CD8-positive, alpha-beta memory T cell (primary cell): ENCODE measurements around the gene HNRNPF. TPM values are rescaled to one million over a fixed set of nuclear protein-coding genes. Genes with fewer than 3 reads are reported as not detected.
A peak's percentile ranks its signal among the peaks of the same experiment; 100 is the strongest.
"Not testable (repeated sequence)": the region's sequence is repeated elsewhere in the genome, so short reads cannot be mapped to it uniquely, and the experiment has no call there.

Experiments used
- CTCF ChIA-PET: fragments of 350-600 bp; sonication (Branson Sonifier 250); formaldehyde crosslinking; loops from one replicate; lab custom pipeline; 2021; ENCODE audit warnings: antibody characterized with exemption; lab: Charles Lee
- POLR2A ChIA-PET: fragments of 350-600 bp; sonication (Branson Sonifier 250); formaldehyde crosslinking; loops from one replicate; lab custom pipeline; 2021; ENCODE audit warnings: antibody characterized with exemption; lab: Charles Lee
- DNase-seq, 5 donors: peaks; one replicate each; pipeline versions ENCODE4 v3.0.0 to v3.0.0-alpha.2; 2020 to 2022; ENCODE audit warnings: mixed read lengths in 1 of 5
- H3K27ac ChIP-seq: one replicate; pipeline ENCODE4 v1.7.0; 2013; ENCODE audit warnings: low read depth, mild to moderate bottlenecking, low read length, moderate library complexity
- H3K27me3 ChIP-seq: 2 replicates; pipeline ENCODE4 v1.7.0; 2013; ENCODE audit warnings: low read length, mild to moderate bottlenecking; ENCODE audit not compliant: insufficient read depth, poor library complexity, severe bottlenecking
- H3K36me3 ChIP-seq: 2 replicates; pipeline ENCODE4 v1.7.0; 2013; ENCODE audit warnings: mild to moderate bottlenecking, low read length, moderate library complexity; ENCODE audit not compliant: insufficient read depth
- H3K4me1 ChIP-seq: 2 replicates; pipeline ENCODE4 v1.7.0; 2013; ENCODE audit warnings: mild to moderate bottlenecking, low read length, moderate library complexity; ENCODE audit not compliant: insufficient read depth
- H3K4me3 ChIP-seq: 2 replicates; pipeline ENCODE4 v1.7.0; 2013; ENCODE audit warnings: mild to moderate bottlenecking, low read length
- H3K9me3 ChIP-seq: 2 replicates; pipeline ENCODE4 v1.7.0; 2013; ENCODE audit warnings: mild to moderate bottlenecking, low read length
- H3K27ac Mint-ChIP-seq, 8 donors: one replicate each; pipeline ENCODE4 v1.8.0; 2020 to 2021; ENCODE audit warnings: mixed read lengths in 8 of 8, mild to moderate bottlenecking in 6 of 8, inconsistent platforms in 3 of 8, moderate library complexity in 3 of 8
- H3K27me3 Mint-ChIP-seq, 2 donors: one replicate each; pipeline ENCODE4 v1.8.0; 2020 to 2021; ENCODE audit warnings: mixed read lengths in 2 of 2, mild to moderate bottlenecking in 1 of 2, moderate library complexity in 1 of 2
- H3K36me3 Mint-ChIP-seq, 3 donors: one replicate each; pipeline ENCODE4 v1.8.0; 2020 to 2021; ENCODE audit warnings: mixed read lengths in 3 of 3, inconsistent platforms in 1 of 3, mild to moderate bottlenecking in 1 of 3
- H3K4me1 Mint-ChIP-seq, 3 donors: one replicate each; pipeline ENCODE4 v1.8.0; 2020 to 2021; ENCODE audit warnings: mixed read lengths in 3 of 3, inconsistent platforms in 1 of 3, mild to moderate bottlenecking in 1 of 3
- H3K4me3 Mint-ChIP-seq, 7 donors: one replicate each; pipeline ENCODE4 v1.8.0; 2020 to 2021; ENCODE audit warnings: mixed read lengths in 7 of 7, mild to moderate bottlenecking in 6 of 7, moderate library complexity in 4 of 7, inconsistent platforms in 2 of 7
- H3K9me3 Mint-ChIP-seq, 5 donors: one replicate each; pipeline ENCODE4 v1.8.0; 2020 to 2022; ENCODE audit warnings: mixed read lengths in 5 of 5, mild to moderate bottlenecking in 3 of 5, moderate library complexity in 2 of 5, inconsistent platforms in 1 of 5
- polyA plus RNA-seq: library from polyadenylated mRNA; unstranded; fragments of 300-500 nt; fragmentation: Illumina TruSeq; gene quantifications from one replicate; pipeline ENCODE4 v1.2.3, GENCODE V29; 2021
- total RNA-seq, 2 experiments: library from RNA; stranded (reverse); gene quantifications; one replicate each; pipeline ENCODE4 v1.2.3, GENCODE V29; 2021

Gene HNRNPF
- total and polyA plus RNA-seq, 3 experiments from 2014 or later = 261 to 566 (median 562) TPM

- ChIA-PET POLR2A (no interaction called here), CTCF (no interaction called here)
- Mint-ChIP-seq H3K27ac (no peak overlapping the region), H3K4me3 (no peak overlapping the region), H3K9me3 (no peaks in the 10 kb centered on the region), H3K27me3 (peaks cover 9 to 18% of the 10 kb centered on the region in 2 donors), H3K4me1 (peaks cover 13 to 19% (median 14%) of the 10 kb centered on the region in 3 donors), H3K36me3 (no peaks in the 10 kb centered on the region)
- Histone ChIP-seq H3K27ac (no peak overlapping the region), H3K36me3 (no peaks in the 10 kb centered on the region), H3K27me3 (no peaks in the 10 kb centered on the region), H3K4me1 (peaks cover 4% of the 10 kb centered on the region), H3K9me3 (no peaks in the 10 kb centered on the region), H3K4me3 (no peak overlapping the region)
- DNase-seq = no peak
Observed at GRCh38 chr10:43343126-43343525, 65.9 kb downstream of the HNRNPF start.

- H3K27me3 ChIP-seq = no peaks in the 10 kb centered on the region
- CTCF ChIA-PET = interaction anchor here (1.2 kb wide), 1 partner anchor 49 kb away, joined by 3 read pairs; no protein-coding TSS in a partner anchor
Observed at GRCh38 chr10:43342279-43343125, 66.5 kb downstream of the HNRNPF start.

GRCh38 chr10:43341450-43341849, 67.5 kb downstream of the HNRNPF start:
- no peaks in the 10 kb centered on the region for H3K36me3 ChIP-seq
- CTCF ChIA-PET = interaction anchor here (1.2 kb wide), 1 partner anchor 48 kb away, joined by 3 read pairs; no protein-coding TSS in a partner anchor
- no peak overlapping the region for H3K27ac ChIP-seq
- no peaks in the 10 kb centered on the region for H3K9me3 ChIP-seq
- DNase-seq = no peak
- H3K4me3 Mint-ChIP-seq = no peak overlapping the region
- no peaks in the 10 kb centered on the region for H3K27me3 ChIP-seq
- peaks cover 9 to 21% of the 10 kb centered on the region in 2 donors for H3K27me3 Mint-ChIP-seq
- H3K9me3 Mint-ChIP-seq = no peaks in the 10 kb centered on the region
- peak overlapping the region in 1 of 8 donors; percentile 5 for H3K27ac Mint-ChIP-seq
- peaks cover 8 to 16% (median 10%) of the 10 kb centered on the region in 3 donors for H3K4me1 Mint-ChIP-seq
- H3K4me1 ChIP-seq = no peaks in the 10 kb centered on the region
- POLR2A ChIA-PET = no interaction called here
- no peaks in the 10 kb centered on the region for H3K36me3 Mint-ChIP-seq
- no peak overlapping the region for H3K4me3 ChIP-seq

More at GRCh38 chr10:43342279-43343125, 66.5 kb downstream of the HNRNPF start:
- POLR2A ChIA-PET = no interaction called here
- no peak overlapping the region for H3K27ac Mint-ChIP-seq
- H3K9me3 Mint-ChIP-seq = no peaks in the 10 kb centered on the region
- peaks cover 10 to 15% (median 10%) of the 10 kb centered on the region in 3 donors for H3K4me1 Mint-ChIP-seq
- H3K27me3 Mint-ChIP-seq = peaks cover 10 to 21% of the 10 kb centered on the region in 2 donors
- no peaks in the 10 kb centered on the region for H3K4me1 ChIP-seq
- H3K9me3 ChIP-seq = no peaks in the 10 kb centered on the region
- no peaks in the 10 kb centered on the region for H3K36me3 ChIP-seq
- H3K27ac ChIP-seq = no peak overlapping the region
- H3K36me3 Mint-ChIP-seq = no peaks in the 10 kb centered on the region
- no peak for DNase-seq
- H3K4me3 Mint-ChIP-seq = no peak overlapping the region
- H3K4me3 ChIP-seq = no peak overlapping the region

- Mint-ChIP-seq H3K27me3 (peaks cover 9 to 21% of the 10 kb centered on the region in 2 donors), H3K4me1 (peaks cover 8 to 16% (median 10%) of the 10 kb centered on the region in 3 donors), H3K27ac (no peak overlapping the region), H3K36me3 (no peaks in the 10 kb centered on the region), H3K9me3 (no peaks in the 10 kb centered on the region), H3K4me3 (no peak overlapping the region)
- Histone ChIP-seq H3K27me3 (no peaks in the 10 kb centered on the region), H3K9me3 (no peaks in the 10 kb centered on the region), H3K4me3 (no peak overlapping the region), H3K27ac (no peak overlapping the region), H3K4me1 (no peaks in the 10 kb centered on the region), H3K36me3 (no peaks in the 10 kb centered on the region)
- DNase-seq = no peak
- ChIA-PET POLR2A (no interaction called here), CTCF (interaction anchor here (1.2 kb wide), 1 partner anchor 8 kb away, joined by 4 read pairs; no protein-coding TSS in a partner anchor)
Observed at GRCh38 chr10:43340619-43341018, 68.4 kb downstream of the HNRNPF start.

GRCh38 chr10:43340101-43340500, 68.9 kb downstream of the HNRNPF start:
- Mint-ChIP-seq H3K9me3 (no peaks in the 10 kb centered on the region), H3K36me3 (no peaks in the 10 kb centered on the region), H3K4me3 (no peak overlapping the region), H3K4me1 (peaks cover 8 to 16% (median 10%) of the 10 kb centered on the region in 3 donors), H3K27me3 (peaks cover 9 to 21% of the 10 kb centered on the region in 2 donors), H3K27ac (peak overlapping the region in 2 of 8 donors; percentile 62 to 77)
- Histone ChIP-seq H3K9me3 (no peaks in the 10 kb centered on the region), H3K36me3 (no peaks in the 10 kb centered on the region), H3K27ac (no peak overlapping the region), H3K4me1 (no peaks in the 10 kb centered on the region), H3K27me3 (no peaks in the 10 kb centered on the region), H3K4me3 (no peak overlapping the region)
- POLR2A ChIA-PET = no interaction called here
- no peak for DNase-seq
- CTCF ChIA-PET = interaction anchor here (1.2 kb wide), 1 partner anchor 9 kb away, joined by 4 read pairs; no protein-coding TSS in a partner anchor

- Histone ChIP-seq H3K4me3 (no peak overlapping the region), H3K27me3 (no peaks in the 10 kb centered on the region), H3K36me3 (no peaks in the 10 kb centered on the region), H3K4me1 (no peaks in the 10 kb centered on the region), H3K27ac (no peak overlapping the region), H3K9me3 (no peaks in the 10 kb centered on the region)
- ChIA-PET POLR2A (interaction anchor here (0.5 kb wide), 1 partner anchor 17 kb away, joined by 5 read pairs; no protein-coding TSS in a partner anchor), CTCF (interaction anchor here (1.3 to 1.6 kb wide), 2 partner anchors 9 to 68 kb away, joined by 3 to 4 read pairs; no protein-coding TSS in a partner anchor)
- peak overlapping the region in 1 of 8 donors; percentile 74 for H3K27ac Mint-ChIP-seq
- H3K9me3 Mint-ChIP-seq = no peaks in the 10 kb centered on the region
- peaks cover 9 to 21% of the 10 kb centered on the region in 2 donors for H3K27me3 Mint-ChIP-seq
- no peak for DNase-seq
- no peaks in the 10 kb centered on the region for H3K36me3 Mint-ChIP-seq
- no peak overlapping the region for H3K4me3 Mint-ChIP-seq
- H3K4me1 Mint-ChIP-seq = peaks cover 7 to 13% (median 10%) of the 10 kb centered on the region in 3 donors
Observed at GRCh38 chr10:43339136-43339535, 69.8 kb downstream of the HNRNPF start.

GRCh38 chr10:43338117-43338516, 70.9 kb downstream of the HNRNPF start:
- Mint-ChIP-seq H3K4me1 (peaks cover 7 to 16% (median 14%) of the 10 kb centered on the region in 3 donors), H3K4me3 (no peak overlapping the region), H3K27ac (no peak overlapping the region), H3K36me3 (no peaks in the 10 kb centered on the region), H3K9me3 (no peaks in the 10 kb centered on the region), H3K27me3 (peaks cover 9 to 21% of the 10 kb centered on the region in 2 donors)
- Histone ChIP-seq H3K36me3 (no peaks in the 10 kb centered on the region), H3K27me3 (no peaks in the 10 kb centered on the region), H3K27ac (no peak overlapping the region), H3K9me3 (no peaks in the 10 kb centered on the region), H3K4me1 (peaks cover under 1% of the 10 kb centered on the region), H3K4me3 (no peak overlapping the region)
- POLR2A ChIA-PET = interaction anchor here (0.6 kb wide), 1 partner anchor 29 kb away, joined by 3 read pairs; no protein-coding TSS in a partner anchor
- no peak for DNase-seq
- CTCF ChIA-PET = interaction anchor here (1.3 to 1.6 kb wide), 2 partner anchors 10 to 67 kb away, joined by 3 to 4 read pairs; no protein-coding TSS in a partner anchor

- POLR2A ChIA-PET, H3K4me3 ChIP-seq, H3K27me3 ChIP-seq, H3K36me3 ChIP-seq, H3K36me3 Mint-ChIP-seq, H3K9me3 ChIP-seq, H3K27ac ChIP-seq, H3K4me3 Mint-ChIP-seq, H3K9me3 Mint-ChIP-seq, H3K4me1 ChIP-seq, CTCF ChIA-PET, DNase-seq: not testable (repeated sequence)
- Mint-ChIP-seq H3K27me3 (peaks cover 9 to 21% of the 10 kb centered on the region in 2 donors), H3K4me1 (peaks cover 12 to 22% (median 20%) of the 10 kb centered on the region in 3 donors), H3K27ac (peak overlapping the region in 1 of 8 donors; percentile 5)
Observed at GRCh38 chr10:43337536-43337935, 71.5 kb downstream of the HNRNPF start.
